ENCODE measurements around the gene ITPKA. TPM values are rescaled to one million over a fixed set of nuclear protein-coding genes. Genes with fewer than 3 reads are reported as not detected.

Gene ITPKA
- total RNA-seq, 4 donors from 2014 or later = 28.9 to 95.6 (median 93.9) TPM

- Histone ChIP-seq H3K27ac (no peak overlapping the region), H3K36me3 (peaks cover 0 to 54% (median 0%) of the 10 kb centered on the region in 3 donors)
- no peak for TF ChIP-seq CTCF (IDR thresholded peaks at IDR 0.05)
- no peak for TF ChIP-seq POLR2A (IDR thresholded peaks at IDR 0.05)
These were observed 41.9 kb downstream of the ITPKA start for GRCh38 chr15:41535544-41535943.

GRCh38 chr15:41536866-41537265 lies 43.2 kb downstream of the ITPKA start:
- H3K9me3 ChIP-seq = no peaks in the 10 kb centered on the region
- no peak for DNase-seq
- no peaks in the 10 kb centered on the region for H3K4me1 ChIP-seq
- H3K27ac ChIP-seq = no peak overlapping the region
- TF ChIP-seq CTCF (IDR thresholded peaks at IDR 0.05) (no peak), POLR2A (IDR thresholded peaks at IDR 0.05) (no peak)
- H3K4me3 ChIP-seq = no peak overlapping the region
- H3K36me3 ChIP-seq = peaks cover 0 to 43% (median 0%) of the 10 kb centered on the region in 3 donors
- H3K27me3 ChIP-seq = no peaks in the 10 kb centered on the region

More at GRCh38 chr15:41535544-41535943, 41.9 kb downstream of the ITPKA start:
- Histone ChIP-seq H3K4me1 (no peaks in the 10 kb centered on the region), H3K9me3 (no peaks in the 10 kb centered on the region), H3K4me3 (no peak overlapping the region), H3K27me3 (no peaks in the 10 kb centered on the region)
- no peak for DNase-seq

- Histone ChIP-seq H3K36me3 (no peaks in the 10 kb centered on the region), H3K27ac (peak overlapping the region; percentile 60 to 69 (median 62)), H3K9me3 (no peaks in the 10 kb centered on the region), H3K4me3 (peak overlapping the region; percentile 66 to 81 (median 76)), H3K4me1 (peaks cover 0 to 18% (median 5%) of the 10 kb centered on the region in 4 donors), H3K27me3 (no peaks in the 10 kb centered on the region)
- no peak for TF ChIP-seq POLR2A (IDR thresholded peaks at IDR 0.05)
- no peak for TF ChIP-seq CTCF (IDR thresholded peaks at IDR 0.05)
- no peak for DNase-seq
These were observed 49.8 kb downstream of the ITPKA start for GRCh38 chr15:41543521-41543870.

GRCh38 chr15:41544650-41545015 lies 51.0 kb downstream of the ITPKA start:
- Histone ChIP-seq H3K27me3 (no peaks in the 10 kb centered on the region), H3K36me3 (no peaks in the 10 kb centered on the region), H3K4me1 (peaks cover 0 to 20% (median 5%) of the 10 kb centered on the region in 4 donors), H3K27ac (peak overlapping the region; percentile 60 to 69 (median 62)), H3K4me3 (peak overlapping the region; percentile 66 to 81 (median 76)), H3K9me3 (no peaks in the 10 kb centered on the region)
- peak in 2 of 3 donors; percentile 20 to 53 for DNase-seq
- TF ChIP-seq POLR2A (IDR thresholded peaks at IDR 0.05) = no peak
- TF ChIP-seq CTCF (IDR thresholded peaks at IDR 0.05) = no peak

- Histone ChIP-seq H3K4me1 (peaks cover 0 to 20% (median 5%) of the 10 kb centered on the region in 4 donors), H3K4me3 (no peak overlapping the region), H3K9me3 (no peaks in the 10 kb centered on the region), H3K27ac (peak overlapping the region in 1 of 4 donors; percentile 69), H3K27me3 (no peaks in the 10 kb centered on the region), H3K36me3 (no peaks in the 10 kb centered on the region)
- TF ChIP-seq CTCF (IDR thresholded peaks at IDR 0.05) (no peak), POLR2A (IDR thresholded peaks at IDR 0.05) (no peak)
- no peak for DNase-seq
These were observed 51.5 kb downstream of the ITPKA start for GRCh38 chr15:41545218-41545617.

Measured in Peyer's patch (tissue), 4 donors.